HG03039 (cell line): ENCODE results near the gene SMIM33.
"Not testable (repeated sequence)": the region's sequence is repeated elsewhere in the genome, so short reads cannot be mapped to it uniquely, and the experiment has no call there.

Experiments used
- ATAC-seq: cut with Tn5 transposase; IDR thresholded peaks from one replicate; pipeline ENCODE4 v1.9.1; 2021; ENCODE audit warnings: mild to moderate bottlenecking, moderate library complexity; ENCODE audit not compliant: unreplicated experiment

SMIM33 gene

DNA sequence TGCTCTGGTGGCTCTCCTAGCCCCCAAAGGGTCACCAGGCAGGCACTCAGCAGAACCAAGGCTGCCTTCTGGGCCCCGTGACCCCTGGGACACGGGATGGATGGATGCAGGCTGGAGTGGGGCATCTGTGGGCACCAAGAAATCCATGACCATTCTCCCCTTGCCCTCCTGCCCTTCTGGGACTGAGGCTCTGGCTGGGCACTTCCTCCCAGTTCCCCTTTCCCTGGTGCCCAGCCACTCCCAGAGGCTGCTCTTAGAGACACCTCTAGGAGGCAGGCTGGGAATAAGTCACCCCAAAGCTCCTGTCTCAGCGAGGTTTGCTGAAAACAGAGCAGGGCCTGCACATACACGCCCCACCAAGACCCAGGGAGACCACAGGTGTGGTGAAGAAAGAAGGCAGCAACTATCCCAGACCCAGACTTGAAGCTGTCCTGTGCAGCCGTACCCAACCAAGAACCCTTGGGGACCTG, 10.8 kb downstream of the SMIM33 start:
- no peak for ATAC-seq

DNA sequence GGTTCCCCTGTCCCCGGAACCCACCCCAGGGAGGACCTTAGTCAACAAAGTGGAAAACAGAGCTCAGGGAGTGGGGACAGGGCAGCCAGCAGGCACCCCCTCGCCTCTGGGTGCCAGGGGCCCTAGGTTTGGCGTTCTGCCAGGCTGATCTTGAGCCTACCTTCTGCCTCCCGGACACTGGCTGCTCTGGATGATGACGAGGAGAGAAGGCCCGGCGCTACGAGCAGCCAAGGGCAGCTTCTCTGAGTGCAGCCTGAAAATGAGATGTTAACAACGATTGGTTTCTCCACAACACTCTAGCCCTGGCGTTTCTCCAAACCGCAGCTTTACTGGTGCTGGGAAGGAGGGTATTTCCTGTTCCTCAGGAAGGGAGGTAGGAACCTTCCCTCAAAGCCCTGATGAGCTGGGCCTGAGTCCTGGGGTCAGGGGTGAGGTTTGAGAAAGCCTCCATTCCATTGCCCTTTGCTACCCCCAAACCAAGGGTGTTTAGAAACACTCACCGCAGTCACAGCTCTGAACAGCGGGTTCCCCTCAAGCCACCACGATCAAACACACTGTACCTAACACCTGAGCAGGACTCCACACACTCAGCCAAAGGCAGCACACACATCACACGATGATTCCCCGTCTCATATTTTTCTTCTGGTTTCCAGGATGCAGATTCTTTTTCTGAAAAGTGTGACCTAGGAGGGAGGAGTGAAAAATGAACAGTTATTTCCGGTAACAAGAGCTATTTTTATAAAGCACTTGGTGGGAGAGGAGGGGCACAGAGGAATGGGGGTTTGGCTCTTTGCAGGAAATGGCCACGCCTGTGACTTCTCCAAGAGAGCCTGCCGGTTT, 11.5 kb downstream of the SMIM33 start, which contains the start of gene STING1:
TSS of gene STING1 (minus strand) at position 709 of the 840 bp plus-strand sequence. CDS start 1,054 bp downstream, outside the sequence.
- ATAC-seq, result no peak

DNA sequence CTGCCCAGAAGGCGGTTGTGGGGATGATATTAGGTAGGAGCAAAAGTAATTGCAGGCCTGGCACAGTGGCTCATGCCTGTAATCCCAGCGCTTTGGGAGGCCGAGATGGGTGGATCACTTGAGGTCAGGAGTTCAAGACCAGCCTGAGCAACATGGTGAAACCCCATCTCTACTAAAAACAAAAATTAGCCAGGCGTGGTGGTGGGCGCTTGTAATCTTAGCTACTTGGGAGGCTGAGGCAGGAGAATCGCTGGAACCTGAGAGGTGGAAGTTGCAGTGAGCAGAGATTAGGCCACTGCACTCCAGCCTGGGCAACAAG, 12.0 kb downstream of the SMIM33 start:
- ATAC-seq, result not testable (repeated sequence)

GRCh38 chr5:139486201-139486600, 15.4 kb downstream of the SMIM33 start:
- no peak for ATAC-seq

DNA sequence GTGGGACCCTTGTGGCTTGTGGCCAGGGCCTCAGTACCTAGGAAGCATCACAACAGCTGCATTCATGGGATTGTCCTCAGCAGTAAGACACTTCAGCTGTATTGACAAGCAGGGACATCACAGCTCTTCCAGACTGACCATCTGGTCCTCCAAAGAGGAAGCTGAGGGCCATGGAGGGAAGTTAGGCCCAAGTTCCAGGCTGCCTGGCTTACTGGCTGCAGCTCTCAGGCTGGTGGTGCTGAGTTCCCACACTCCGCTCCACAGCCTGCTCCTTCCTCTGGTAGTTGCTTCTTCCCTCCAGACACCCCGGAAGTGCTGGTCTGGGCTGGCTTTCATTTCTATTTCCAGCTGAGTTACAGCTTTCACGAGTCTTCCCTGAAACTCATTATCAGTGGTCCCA, 17.5 kb downstream of the SMIM33 start:
- ATAC-seq, result no peak

GRCh38 chr5:139492700-139493192, 21.9 kb downstream of the SMIM33 start:
- ATAC-seq, result no peak

DNA sequence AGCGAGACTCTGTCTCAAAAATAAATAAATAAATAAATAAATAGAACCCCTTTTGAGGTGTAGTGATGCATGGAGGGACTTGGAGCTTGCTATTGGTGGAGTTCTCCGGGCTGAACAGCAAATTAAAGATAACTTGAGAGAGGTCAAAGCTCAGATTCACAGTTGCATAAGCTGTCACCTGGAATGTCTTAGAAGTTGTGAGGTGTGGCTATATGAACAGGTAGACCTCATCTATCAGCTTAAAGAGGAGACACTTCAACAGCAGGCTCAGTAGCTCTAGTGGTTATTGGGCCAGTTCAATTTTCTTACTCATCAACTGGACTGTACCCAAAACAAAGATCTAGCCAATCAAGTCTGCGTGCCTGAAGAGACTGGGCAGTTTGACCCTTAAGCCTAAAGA, 23.5 kb downstream of the SMIM33 start:
- ATAC-seq, result no peak

DNA sequence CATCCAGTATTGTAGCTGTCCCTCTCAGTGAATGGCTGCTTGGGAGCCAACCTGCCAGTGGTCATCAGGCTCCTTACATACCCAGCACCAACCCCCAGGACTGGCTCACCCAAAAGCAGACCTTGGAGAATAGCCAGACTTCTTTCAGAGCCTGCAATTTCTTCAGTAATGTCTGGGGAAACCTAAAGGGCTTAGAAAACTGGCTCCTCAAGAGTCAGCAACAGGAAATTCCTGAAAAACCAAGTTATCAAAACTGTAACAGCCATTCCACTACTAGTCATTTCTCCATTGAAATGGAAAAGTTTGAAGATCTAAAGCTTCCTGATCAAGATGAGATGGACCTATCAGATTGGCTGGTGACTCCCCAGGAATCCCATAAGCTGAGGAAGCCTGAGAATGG, 24.0 kb downstream of the SMIM33 start:
- no peak for ATAC-seq

DNA sequence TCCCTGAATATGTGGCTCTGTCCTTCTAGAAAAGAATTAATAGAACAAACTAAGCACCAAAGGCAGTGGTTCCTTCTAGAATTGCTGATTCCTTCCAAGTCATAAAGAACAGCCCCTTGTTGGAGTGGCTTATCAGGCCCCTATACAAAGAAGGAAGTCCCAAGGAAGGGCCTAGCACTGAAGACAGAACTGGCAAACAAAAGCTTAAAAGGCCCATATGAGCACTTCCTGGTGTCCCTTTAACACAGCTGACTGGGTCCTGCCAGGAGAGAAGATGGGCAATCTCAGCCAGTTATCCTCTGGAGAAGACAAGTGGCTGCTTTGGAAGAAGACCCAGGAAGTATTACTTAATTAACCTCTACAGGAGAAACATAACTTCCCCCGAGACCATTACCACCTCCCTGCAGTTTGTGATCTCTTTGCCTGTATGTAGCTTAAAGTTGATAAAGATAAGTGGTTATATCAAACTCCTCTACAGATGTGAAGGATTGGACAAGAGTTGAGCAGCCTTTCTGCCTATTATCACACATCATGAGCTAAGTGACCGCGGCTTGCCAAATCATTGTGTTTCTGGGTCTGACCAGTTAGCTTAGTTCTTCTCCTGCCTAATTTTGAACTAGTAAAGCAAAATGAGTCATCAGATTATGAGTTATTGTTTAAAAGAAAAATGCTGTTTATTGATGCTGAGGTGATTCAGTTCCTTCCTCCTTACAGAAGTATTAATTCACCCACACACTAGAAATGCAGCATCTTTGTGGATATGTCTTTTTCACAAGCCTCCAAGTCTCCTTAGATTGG, 25.0 kb downstream of the SMIM33 start:
- no peak for ATAC-seq

- no peak for ATAC-seq
Observed at GRCh38 chr5:139501381-139501780, 30.6 kb downstream of the SMIM33 start.

DNA sequence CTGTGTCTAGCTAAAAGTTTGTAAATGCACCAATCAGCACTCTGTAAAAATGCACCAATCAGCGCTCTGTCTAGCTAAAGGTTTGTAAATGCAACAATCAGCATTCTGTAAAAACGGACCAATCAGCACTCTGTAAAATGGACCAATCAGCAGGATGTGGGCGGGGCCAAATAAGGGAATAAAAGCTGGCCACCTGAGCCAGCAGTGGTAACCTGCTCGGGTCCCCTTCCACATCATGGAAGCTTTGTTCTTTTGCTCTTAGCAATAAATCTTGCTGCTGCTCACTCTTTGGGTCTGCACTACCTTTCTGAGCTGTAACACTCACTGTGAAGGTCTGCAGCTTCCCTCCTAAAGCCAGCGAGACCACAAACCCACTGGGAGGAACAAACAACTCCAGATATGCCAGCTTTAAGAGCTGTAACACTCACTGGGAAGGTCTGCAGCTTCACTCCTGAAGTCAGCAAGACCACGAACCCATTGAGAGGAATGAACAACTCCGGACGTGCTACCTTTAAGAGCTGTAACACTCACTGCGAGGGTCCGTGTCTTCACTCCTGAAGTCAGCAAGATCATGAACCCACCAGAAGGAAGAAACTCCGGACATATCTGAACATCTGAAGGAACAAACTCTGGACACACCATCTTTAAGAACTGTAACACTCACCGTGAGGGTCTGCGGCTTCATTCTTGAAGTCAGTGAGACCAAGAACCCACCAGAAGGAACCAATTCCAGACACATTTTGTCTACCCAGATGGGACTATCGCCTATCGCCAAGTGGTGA, 32.4 kb downstream of the SMIM33 start:
- ATAC-seq, result not testable (repeated sequence)

DNA sequence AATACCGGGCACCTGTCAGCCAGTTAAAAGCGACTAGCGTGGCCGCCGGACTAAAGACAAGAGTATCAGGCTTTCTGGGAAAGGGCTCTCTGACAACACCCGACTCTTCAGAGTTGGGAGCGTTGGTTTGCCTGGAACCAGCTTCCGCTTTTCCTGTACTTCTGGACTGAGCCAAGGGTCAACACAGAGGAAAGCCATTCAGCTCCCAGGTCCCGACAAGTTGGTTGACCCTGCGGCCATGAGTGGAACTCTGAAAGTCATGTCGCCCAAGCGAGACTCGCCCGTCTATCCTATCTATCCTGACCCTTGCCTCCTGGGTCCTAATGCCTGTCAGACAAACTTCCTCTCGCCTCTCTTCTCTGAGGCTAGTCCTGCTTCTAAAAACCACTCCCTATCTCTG, 33.1 kb downstream of the SMIM33 start:
- not testable (repeated sequence) for ATAC-seq

DNA sequence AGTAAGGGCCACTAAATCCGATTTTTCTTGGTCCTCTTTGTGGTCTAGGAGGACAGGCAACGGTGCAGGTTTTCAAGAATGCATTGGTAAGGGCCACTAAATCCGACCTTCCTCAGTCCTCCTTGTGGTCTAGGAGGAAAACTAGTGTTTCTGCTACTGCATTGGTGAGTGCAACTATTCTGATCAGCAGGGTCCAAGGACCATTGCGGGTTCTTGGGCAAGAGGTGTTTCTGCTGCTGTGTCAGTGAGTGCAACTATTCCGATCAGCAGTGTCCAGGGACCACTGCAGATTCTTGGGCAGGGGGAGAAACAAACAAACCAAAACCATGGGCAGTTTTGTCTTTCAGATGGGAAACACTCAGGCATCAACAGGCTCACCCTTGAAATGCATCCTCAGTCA, 33.9 kb downstream of the SMIM33 start:
- not testable (repeated sequence) for ATAC-seq

DNA sequence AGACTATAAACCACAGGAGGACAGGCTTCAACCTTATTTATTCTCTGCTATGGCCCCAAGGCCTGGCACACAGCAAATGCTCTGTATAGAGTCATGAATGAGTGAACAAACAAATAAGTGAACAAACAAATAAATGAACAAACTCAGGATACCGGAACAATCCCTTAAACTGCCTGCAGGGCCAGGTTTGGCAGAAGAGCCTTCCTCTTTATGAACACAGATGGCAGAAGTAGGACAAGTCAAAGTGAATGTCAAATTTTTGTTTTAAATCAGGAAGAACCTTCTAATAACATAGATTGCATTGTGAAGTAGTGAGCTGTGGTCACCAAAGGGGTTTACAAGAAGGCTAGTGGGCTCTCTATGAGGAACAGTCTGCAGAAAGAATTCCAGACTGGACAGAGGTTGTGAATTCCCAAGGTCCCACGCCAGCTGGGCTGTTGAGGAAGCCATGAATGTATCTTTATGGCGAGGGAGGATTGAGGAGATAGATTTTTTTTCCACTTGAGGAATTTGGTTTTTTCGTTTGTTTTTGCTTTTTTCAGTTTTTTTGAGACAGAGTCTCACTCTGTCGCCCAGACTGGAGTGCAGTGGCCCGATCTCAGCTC, 42.1 kb downstream of the SMIM33 start:
- no peak for ATAC-seq

DNA sequence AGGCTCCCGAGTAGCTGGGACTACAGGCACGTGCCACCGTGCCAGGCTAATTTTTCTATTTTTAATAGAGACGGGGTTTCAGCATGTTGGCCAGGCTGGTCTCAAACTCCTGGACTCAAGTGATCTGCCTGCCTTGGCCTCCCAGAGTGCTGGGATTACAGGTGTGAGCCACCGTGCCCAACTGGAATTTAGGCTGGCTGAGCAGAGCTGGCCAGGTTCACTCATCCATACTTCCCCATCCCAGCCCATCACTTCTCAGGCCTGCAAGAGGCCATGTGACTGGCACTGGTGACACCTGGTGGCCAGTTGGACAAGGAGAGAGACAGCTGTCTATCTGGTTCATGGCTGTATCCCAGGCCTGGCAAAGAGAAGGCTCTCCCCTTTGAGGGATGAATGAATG, 42.6 kb downstream of the SMIM33 start:
- ATAC-seq, result peak; percentile 62

DNA sequence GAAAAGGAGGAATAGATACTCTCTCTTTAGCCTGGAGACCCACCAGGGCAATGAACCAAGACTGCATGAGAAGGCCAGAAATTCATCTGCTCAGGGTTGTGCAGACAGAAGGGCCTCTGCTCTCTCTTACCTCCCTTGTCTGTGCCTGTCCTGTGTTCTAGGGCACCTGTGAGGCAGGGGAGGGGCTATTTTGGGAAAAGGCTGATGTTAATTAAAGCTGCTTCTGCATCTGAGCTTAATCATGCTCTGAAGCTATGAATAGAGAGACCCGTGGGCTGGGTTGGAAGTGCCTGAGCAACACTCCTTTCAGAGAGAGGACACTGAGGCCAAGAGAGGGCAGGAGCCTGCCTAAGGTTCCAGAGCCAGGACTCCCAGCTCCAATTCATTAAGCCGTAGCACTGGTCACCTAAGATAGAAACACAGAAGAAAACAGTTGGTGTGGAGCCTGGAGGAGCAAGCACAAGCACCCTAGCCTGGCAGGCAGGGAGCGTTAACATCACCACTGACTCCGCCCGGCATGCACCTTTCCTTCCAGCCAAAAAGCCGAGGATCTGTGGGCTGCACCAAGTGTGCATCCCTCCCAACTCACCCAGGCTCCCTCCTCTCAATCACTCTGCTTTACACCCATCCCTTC, 43.2 kb downstream of the SMIM33 start:
- no peak for ATAC-seq

- no peak for ATAC-seq
Observed at GRCh38 chr5:139514486-139514856, 43.7 kb downstream of the SMIM33 start.

- peak; percentile 79 for ATAC-seq
Observed at GRCh38 chr5:139517683-139518564, 47.1 kb downstream of the SMIM33 start.
